Suprapubic skin (tissue), 4 donors: ENCODE data around the gene PHF20.

Experiments
- CTCF ChIP-seq, 2 donors: fragments of 200-600 bp in 1 of 2; fragments of 450-650 bp in 1 of 2; sonication (generic) in 1 of 2; IDR thresholded peaks; one replicate each; pipeline ENCODE4 v1.5.1; 2016 to 2019; ENCODE audit warnings: antibody characterized with exemption in 2 of 2, mild to moderate bottlenecking in 1 of 2, moderate library complexity in 1 of 2
- POLR2A ChIP-seq, 2 donors: fragments of 450-650 bp; IDR thresholded peaks; one replicate each; pipeline ENCODE4 v1.6.1; 2017; ENCODE audit warnings: antibody characterized with exemption in 2 of 2, mild to moderate bottlenecking in 2 of 2, moderate library complexity in 2 of 2
- POLR2AphosphoS5 ChIP-seq, 3 donors: sonication (generic); formaldehyde crosslinking; IDR thresholded peaks; one replicate each; pipeline ENCODE4 v1.6.1; 2017; ENCODE audit warnings: antibody characterized with exemption in 3 of 3

GRCh38 chr20:35884541-35884865, 112.7 kb downstream of the PHF20 start:
- no peak for TF ChIP-seq CTCF (IDR thresholded peaks at IDR 0.05)
- no peak for TF ChIP-seq POLR2AphosphoS5 (IDR thresholded peaks at IDR 0.05)
- no peak for TF ChIP-seq POLR2A (IDR thresholded peaks at IDR 0.05)
